ENCODE data around the gene CDC123. TPM values are rescaled to one million over a fixed set of nuclear protein-coding genes. Genes with fewer than 3 reads are reported as not detected.
A peak's percentile ranks its signal among the peaks of the same experiment; 100 is the strongest.
"Not testable (repeated sequence)": the region's sequence is repeated elsewhere in the genome, so short reads cannot be mapped to it uniquely, and the experiment has no call there.

CDC123 gene
- polyA plus RNA-seq, 1 donor from 2014 or later: 104 TPM

DNA sequence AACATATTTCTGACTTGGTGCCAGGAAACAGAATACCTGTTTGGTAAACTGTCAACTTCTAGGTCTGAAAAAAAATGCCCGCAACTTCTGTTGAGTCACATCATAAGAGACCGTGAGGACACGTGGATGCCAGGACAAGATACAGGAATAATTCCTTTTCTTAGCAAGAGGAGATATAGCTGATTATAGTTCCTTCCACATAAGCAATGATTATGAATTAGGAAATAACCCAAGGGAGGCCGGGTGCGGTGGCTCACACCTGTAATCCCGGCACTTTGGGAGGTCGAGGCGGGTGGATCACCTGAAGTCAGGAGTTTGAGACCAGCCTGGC lies 75.2 kb downstream of the CDC123 start:
- Mint-ChIP-seq H3K36me3 (no peaks in the 10 kb centered on the region), H3K4me1 (peaks cover 21 to 24% (median 23%) of the 10 kb centered on the region in 3 donors), H3K9me3 (no peaks in the 10 kb centered on the region), H3K4me3 (peak overlapping the region; percentile 54 to 91 (median 81)), H3K27ac (peak overlapping the region; percentile 88 to 97 (median 97)), H3K27me3 (no peaks in the 10 kb centered on the region)

DNA sequence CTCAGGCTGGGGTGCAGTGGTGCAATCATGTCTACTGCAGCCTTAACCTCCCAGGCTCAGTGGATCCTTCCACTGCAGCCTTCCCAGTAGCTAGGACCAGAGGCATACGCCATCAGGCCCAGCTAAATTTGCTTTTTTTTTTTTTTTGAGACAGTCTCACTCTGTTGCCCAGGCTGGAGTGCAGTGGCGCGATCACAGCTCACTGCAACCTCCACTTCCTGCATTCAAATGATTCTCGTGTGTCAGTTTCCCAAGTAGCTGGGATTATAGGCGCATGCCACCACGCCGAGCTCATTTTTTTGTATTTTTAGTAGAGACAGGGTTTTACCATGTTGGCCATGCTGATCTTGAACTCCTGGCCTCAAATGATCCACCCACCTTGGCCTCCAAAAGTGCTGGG lies 81.9 kb downstream of the CDC123 start:
- H3K9me3 Mint-ChIP-seq, H3K27me3 Mint-ChIP-seq, H3K36me3 Mint-ChIP-seq: not testable (repeated sequence)
- H3K27ac Mint-ChIP-seq: peak overlapping the region; percentile 78 to 93 (median 91)
- H3K4me1 Mint-ChIP-seq: peaks cover 5 to 20% (median 10%) of the 10 kb centered on the region in 3 donors
- peak overlapping the region in 3 of 4 donors; percentile 55 to 90 (median 67) for H3K4me3 Mint-ChIP-seq

DNA sequence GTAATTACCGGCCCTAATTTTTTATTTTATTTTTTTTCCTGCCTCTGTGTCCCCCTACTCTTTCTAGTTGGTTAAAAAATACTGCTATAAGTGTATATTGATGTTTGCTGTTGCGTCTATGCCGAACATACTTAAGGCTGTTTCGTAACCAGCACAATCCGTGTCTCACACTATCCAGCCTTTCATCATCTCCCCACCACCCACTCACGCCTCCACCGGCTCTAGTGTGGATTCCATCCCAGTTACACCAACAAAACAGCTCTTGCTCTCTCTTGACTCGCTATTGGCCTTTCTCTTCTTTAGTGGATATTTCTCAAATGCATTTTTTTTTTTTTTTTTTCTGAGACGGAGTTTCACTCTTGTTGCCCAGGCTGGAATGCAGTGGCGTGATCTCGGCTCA lies 83.3 kb downstream of the CDC123 start:
- H3K9me3 Mint-ChIP-seq: no peaks in the 10 kb centered on the region
- H3K27ac Mint-ChIP-seq: peak overlapping the region in 2 of 3 donors; percentile 29 to 53
- H3K4me1 Mint-ChIP-seq: peaks cover 5 to 20% (median 10%) of the 10 kb centered on the region in 3 donors
- no peaks in the 10 kb centered on the region for H3K36me3 Mint-ChIP-seq
- H3K4me3 Mint-ChIP-seq: no peak overlapping the region
- no peaks in the 10 kb centered on the region for H3K27me3 Mint-ChIP-seq

DNA sequence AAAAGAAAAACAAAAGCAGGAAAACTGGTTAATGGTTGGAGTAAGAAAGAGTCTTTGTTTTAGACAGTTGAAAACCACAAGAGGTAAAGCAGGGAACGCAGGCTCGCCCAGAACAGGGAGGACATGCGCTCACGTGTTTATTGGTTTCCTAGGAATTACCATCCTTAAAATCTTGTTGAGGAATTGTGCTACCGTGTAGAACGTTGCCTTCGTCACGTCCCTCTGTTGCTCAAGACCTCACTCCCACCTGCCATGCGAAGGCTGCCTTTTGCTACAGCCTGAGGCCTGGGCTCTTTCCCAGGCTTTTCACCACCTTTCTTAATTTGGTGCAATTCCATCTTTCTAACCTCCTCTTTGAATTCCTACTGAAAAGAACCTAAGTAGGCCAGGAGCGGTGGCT lies 91.8 kb downstream of the CDC123 start:
- H3K27me3 Mint-ChIP-seq: no peaks in the 10 kb centered on the region
- H3K9me3 Mint-ChIP-seq: no peaks in the 10 kb centered on the region
- peaks cover 0 to 3% (median 2%) of the 10 kb centered on the region in 3 donors for H3K4me1 Mint-ChIP-seq
- H3K36me3 Mint-ChIP-seq: no peaks in the 10 kb centered on the region
- no peak overlapping the region for H3K4me3 Mint-ChIP-seq
- no peak overlapping the region for H3K27ac Mint-ChIP-seq

DNA sequence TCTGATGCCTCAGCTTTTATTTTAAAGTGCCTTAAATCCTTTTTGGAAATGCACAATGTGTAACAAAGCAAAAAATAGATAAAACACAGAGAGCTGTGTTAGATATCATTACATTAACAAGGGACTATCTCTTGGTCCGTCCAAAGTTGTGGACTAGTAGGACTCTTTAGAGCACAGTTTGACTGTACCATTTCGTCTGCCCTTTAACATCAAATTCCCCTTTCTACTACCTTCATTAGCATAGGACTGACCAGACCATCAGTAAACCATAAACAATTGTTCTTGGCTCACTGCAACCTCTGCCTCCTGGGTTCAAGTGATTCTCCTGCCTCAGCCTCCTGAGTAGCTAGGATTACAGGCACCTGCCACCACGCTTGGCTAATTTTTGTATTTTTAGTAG lies 101.8 kb downstream of the CDC123 start:
- H3K27me3 Mint-ChIP-seq, H3K4me3 Mint-ChIP-seq, H3K36me3 Mint-ChIP-seq, H3K4me1 Mint-ChIP-seq, H3K9me3 Mint-ChIP-seq, H3K27ac Mint-ChIP-seq: not testable (repeated sequence)

DNA sequence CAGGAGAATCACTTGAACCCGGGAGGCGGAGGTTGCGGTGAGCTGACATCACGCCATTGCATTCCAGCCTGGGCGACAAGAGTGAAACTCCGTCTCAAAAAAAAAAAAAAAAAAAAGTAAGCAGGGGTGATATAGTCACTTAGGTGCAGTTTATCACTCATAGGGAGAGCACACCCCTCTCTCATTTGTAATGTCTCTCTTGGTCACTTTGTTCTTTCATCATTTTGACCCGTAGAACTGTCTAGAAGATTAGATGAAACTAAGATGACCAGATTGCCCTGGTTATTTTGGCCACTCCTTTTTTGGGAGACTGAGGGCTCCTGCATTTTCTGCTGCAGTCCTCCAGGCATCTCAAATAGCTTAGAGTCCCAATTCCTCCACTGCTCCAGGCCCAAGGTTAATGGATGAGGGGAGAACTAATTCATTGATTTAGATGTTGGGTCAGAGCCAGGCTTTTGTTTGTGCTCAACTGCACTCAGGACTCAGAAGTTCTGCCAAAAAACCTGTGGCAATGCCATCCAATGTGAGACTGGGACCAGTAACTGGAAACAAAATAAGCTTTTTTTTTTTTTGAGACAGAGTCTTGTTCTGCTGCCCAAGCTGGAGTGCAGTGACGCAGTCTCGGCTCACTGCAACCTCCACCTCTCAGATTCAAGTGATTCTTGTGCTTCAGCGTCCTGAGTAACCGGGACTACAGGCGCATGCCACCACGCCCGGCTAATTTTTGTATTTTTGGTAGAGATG lies 103.4 kb downstream of the CDC123 start:
- Mint-ChIP-seq H3K36me3 (peaks cover 2% of the 10 kb centered on the region), H3K27me3 (no peaks in the 10 kb centered on the region), H3K4me1 (peaks cover 4 to 6% (median 4%) of the 10 kb centered on the region in 3 donors), H3K9me3 (peaks cover 0 to 4% (median 1%) of the 10 kb centered on the region in 3 donors), H3K27ac (no peak overlapping the region), H3K4me3 (no peak overlapping the region)

Other genes with a start within 250 kb of the CDC123 start
- gene UPF2, start 153.4 kb upstream of the CDC123 start, polyA plus RNA-seq: 32.2 TPM
- 26.3 TPM for gene DHTKD1, start 127.2 kb upstream of the CDC123 start, polyA plus RNA-seq
- gene SEC61A2, start 66.5 kb upstream of the CDC123 start, polyA plus RNA-seq: 1.5 TPM
- 48.6 TPM for gene NUDT5, start 297 bp upstream of the CDC123 start, polyA plus RNA-seq
- gene CAMK1D, start 153.4 kb downstream of the CDC123 start, polyA plus RNA-seq: 41.4 TPM